Gastroesophageal sphincter (tissue), 4 donors: Measurements from ENCODE around the gene DCDC2B. TPM values are rescaled to one million over a fixed set of nuclear protein-coding genes. Genes with fewer than 3 reads are reported as not detected.
"Not testable (repeated sequence)": the region's sequence is repeated elsewhere in the genome, so short reads cannot be mapped to it uniquely, and the experiment has no call there.

Experiments used
- ATAC-seq: fragments of 150-250 bp; one replicate; pipeline ENCODE4 v1.9.1; 2016; ENCODE audit warnings: mild to moderate bottlenecking, moderate library complexity
- H3K27ac ChIP-seq, 4 donors: fragments of 200-600 bp; sonication (generic) in 3 of 4; 1 replicate in 3 of 4; 2 replicates in 1 of 4; pipeline ENCODE4 v1.5.1; 2016 to 2019
- H3K27me3 ChIP-seq: fragments of 200-600 bp; sonication (generic); one replicate; pipeline ENCODE4 v1.5.1; 2019
- H3K36me3 ChIP-seq, 2 donors: fragments of 200-600 bp; sonication (generic); one replicate each; pipeline ENCODE4 v1.5.1; 2019; ENCODE audit warnings: control low read depth in 1 of 2
- H3K4me1 ChIP-seq, 3 donors: fragments of 200-600 bp; sonication (generic); 1 replicate in 2 of 3; 2 replicates in 1 of 3; pipeline ENCODE4 v1.5.1; 2016 to 2019; ENCODE audit warnings: control low read depth in 2 of 3
- H3K4me3 ChIP-seq, 2 donors: fragments of 200-600 bp; sonication (generic); one replicate each; pipeline ENCODE4 v1.5.1; 2019; ENCODE audit warnings: mild to moderate bottlenecking in 1 of 2, moderate library complexity in 1 of 2
- H3K9me3 ChIP-seq, 3 donors: fragments of 200-600 bp; sonication (generic); one replicate each; pipeline ENCODE4 v1.5.1; 2017 to 2019; ENCODE audit warnings: control low read depth in 2 of 3
- CTCF ChIP-seq, 4 experiments: fragments of 200-600 bp in 2 of 4; fragments of 450-650 bp in 2 of 4; sonication (generic) in 1 of 4; IDR thresholded peaks; one replicate each; pipeline ENCODE4 v1.5.1; 2017 to 2019; ENCODE audit warnings: antibody characterized with exemption in 4 of 4, mild to moderate bottlenecking in 2 of 4, moderate library complexity in 2 of 4
- EP300 ChIP-seq: sonication (generic); formaldehyde crosslinking; IDR thresholded peaks from one replicate; pipeline ENCODE4 v1.6.1; 2017; ENCODE audit warnings: antibody characterized with exemption, mild to moderate bottlenecking
- POLR2A ChIP-seq, 2 donors: fragments of 450-650 bp; IDR thresholded peaks; one replicate each; pipeline ENCODE4 v1.6.1; 2017; ENCODE audit warnings: antibody characterized with exemption in 2 of 2, mild to moderate bottlenecking in 2 of 2, moderate library complexity in 1 of 2
- POLR2AphosphoS5 ChIP-seq: sonication (generic); formaldehyde crosslinking; IDR thresholded peaks from one replicate; pipeline ENCODE4 v1.6.1; 2017; ENCODE audit warnings: antibody characterized with exemption
- WGBS, 2 donors: methylation state at CpG; one replicate each; pipeline ENCODE4 v1.1.5; 2018; ENCODE audit warnings: low coverage in 1 of 2; 5-methylcytosine and 5-hydroxymethylcytosine counted together
- total RNA-seq, 4 donors: library from RNA; depleted of rRNA; stranded (reverse); fragments of >200 nt; gene quantifications; one replicate each; pipeline ENCODE4 v1.1.0, GENCODE V29; 2016

DCDC2B gene
- not detected for total RNA-seq

- Histone ChIP-seq H3K4me3 (no peak within 1 kb of the TSS), H3K27me3 (no peaks in the 10 kb centered on the region), H3K27ac (no peak within 1 kb of the TSS), H3K9me3 (no peaks in the 10 kb centered on the region), H3K4me1 (peaks cover 0 to 31% (median 12%) of the 10 kb centered on the region in 3 donors), H3K36me3 (peaks cover 0 to 15% of the 10 kb centered on the region in 2 donors)
- TF ChIP-seq POLR2A (IDR thresholded peaks at IDR 0.05): no peak
- TF ChIP-seq CTCF (IDR thresholded peaks at IDR 0.05): no peak
- no peak for TF ChIP-seq POLR2AphosphoS5
- no peak for TF ChIP-seq EP300
- no peak for ATAC-seq
- 57% methylated on average over 5 of the region's 5 CpGs; no CpG with 5 or more reads in 1 of the 2 donors for WGBS, 2 donors
Measured at GRCh38 chr1:32208891-32209328, at the start of gene DCDC2B. Gene DCDC2B (plus strand): TSS chr1:32209089. CDS start chr1:32209094, 5 bp downstream.

- Histone ChIP-seq H3K4me3 (no peak overlapping the region), H3K9me3 (no peaks in the 10 kb centered on the region), H3K36me3 (peaks cover 3 to 97% of the 10 kb centered on the region in 2 donors), H3K4me1 (no peaks in the 10 kb centered on the region), H3K27ac (no peak overlapping the region), H3K27me3 (no peaks in the 10 kb centered on the region)
- ATAC-seq: no peak
- WGBS, 2 donors: 75 to 79% methylated on average over 3 of the region's 3 CpGs
- TF ChIP-seq POLR2AphosphoS5: no peak
- TF ChIP-seq EP300: no peak
- TF ChIP-seq POLR2A (IDR thresholded peaks at IDR 0.05): no peak
- TF ChIP-seq CTCF (IDR thresholded peaks at IDR 0.05): no peak
Measured at GRCh38 chr1:32159189-32159588, 49.7 kb upstream of the DCDC2B start.

- H3K36me3 ChIP-seq: peaks cover 0 to 100% of the 10 kb centered on the region in 2 donors
- no peak overlapping the region for H3K4me3 ChIP-seq
- WGBS, 2 donors: 92 to 100% methylated on average over 1 to 2 of the region's 2 CpGs
- no peaks in the 10 kb centered on the region for H3K9me3 ChIP-seq
- ATAC-seq: no peak
- no peaks in the 10 kb centered on the region for H3K4me1 ChIP-seq
- H3K27ac ChIP-seq: no peak overlapping the region
- H3K27me3 ChIP-seq: no peaks in the 10 kb centered on the region
- TF ChIP-seq CTCF (IDR thresholded peaks at IDR 0.05) (no peak), POLR2A (IDR thresholded peaks at IDR 0.05) (no peak), POLR2AphosphoS5 (no peak), EP300 (no peak)
Measured at GRCh38 chr1:32163405-32163804, 45.5 kb upstream of the DCDC2B start.

GRCh38 chr1:32165633-32166032 lies 43.3 kb upstream of the DCDC2B start:
- 95% methylated on average over 10 of the region's 10 CpGs; no CpG with 5 or more reads in 1 of the 2 donors for WGBS, 2 donors

GRCh38 chr1:32170991-32171390 lies 37.9 kb upstream of the DCDC2B start:
- TF ChIP-seq CTCF (IDR thresholded peaks at IDR 0.05) (no peak), EP300 (no peak), POLR2AphosphoS5 (no peak), POLR2A (IDR thresholded peaks at IDR 0.05) (no peak)
- no peaks in the 10 kb centered on the region for H3K4me1 ChIP-seq
- ATAC-seq: no peak
- no peak overlapping the region for H3K4me3 ChIP-seq
- WGBS, 2 donors: 68 to 77% methylated on average over 2 of the region's 4 CpGs
- H3K36me3 ChIP-seq: peaks cover 0 to 93% of the 10 kb centered on the region in 2 donors
- H3K27ac ChIP-seq: no peak overlapping the region
- H3K9me3 ChIP-seq: no peaks in the 10 kb centered on the region
- no peaks in the 10 kb centered on the region for H3K27me3 ChIP-seq

More at GRCh38 chr1:32165633-32166032, 43.3 kb upstream of the DCDC2B start:
- not testable (repeated sequence) for H3K4me1 ChIP-seq, H3K27ac ChIP-seq, H3K27me3 ChIP-seq, ATAC-seq, H3K4me3 ChIP-seq, H3K9me3 ChIP-seq
- peaks cover 0 to 100% of the 10 kb centered on the region in 2 donors for H3K36me3 ChIP-seq
